Fibroblast of peridontal ligament (primary cell): ENCODE data around the gene CLTCL1.
"Not testable (repeated sequence)": the region's sequence is repeated elsewhere in the genome, so short reads cannot be mapped to it uniquely, and the experiment has no call there.

Source experiments
- DNase-seq: peaks from one replicate; pipeline ENCODE4 v3.0.0-alpha.2; 2010; ENCODE audit errors: extremely low read depth

CLTCL1 gene

DNA sequence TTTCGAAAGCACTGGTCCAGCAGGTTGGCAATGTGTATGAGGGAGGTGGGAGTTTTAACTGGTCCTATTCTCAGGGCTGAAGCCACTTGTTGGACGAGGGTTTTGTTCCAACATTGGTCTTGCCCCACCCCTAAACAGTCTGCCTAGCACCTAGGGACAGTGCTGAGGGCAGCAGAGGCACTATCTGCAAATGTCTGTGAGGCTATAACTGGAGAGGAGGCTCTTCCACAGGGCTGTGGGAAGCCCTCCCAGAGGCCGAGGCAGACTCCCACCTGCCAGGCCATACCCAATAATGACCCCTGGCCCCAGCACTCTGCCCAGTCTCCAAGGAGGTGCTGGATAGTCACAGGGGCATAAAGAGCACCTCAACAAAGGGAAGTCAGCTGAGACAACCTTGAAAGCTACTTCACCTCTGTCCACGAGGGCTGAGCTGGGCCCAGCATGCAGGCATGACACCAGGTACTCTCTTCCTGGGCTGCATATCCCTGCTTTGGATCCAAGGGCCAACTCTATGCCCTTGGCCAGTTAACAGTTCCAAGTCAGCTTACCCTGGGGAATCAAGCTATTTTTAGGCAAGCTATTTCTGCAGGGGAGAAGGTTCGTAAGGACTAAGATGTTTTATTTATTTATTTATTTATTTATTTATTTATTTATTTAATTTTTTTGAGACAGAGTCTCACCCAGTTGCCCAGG lies 72.8 kb downstream of the CLTCL1 start:
- DNase-seq: no peak

DNA sequence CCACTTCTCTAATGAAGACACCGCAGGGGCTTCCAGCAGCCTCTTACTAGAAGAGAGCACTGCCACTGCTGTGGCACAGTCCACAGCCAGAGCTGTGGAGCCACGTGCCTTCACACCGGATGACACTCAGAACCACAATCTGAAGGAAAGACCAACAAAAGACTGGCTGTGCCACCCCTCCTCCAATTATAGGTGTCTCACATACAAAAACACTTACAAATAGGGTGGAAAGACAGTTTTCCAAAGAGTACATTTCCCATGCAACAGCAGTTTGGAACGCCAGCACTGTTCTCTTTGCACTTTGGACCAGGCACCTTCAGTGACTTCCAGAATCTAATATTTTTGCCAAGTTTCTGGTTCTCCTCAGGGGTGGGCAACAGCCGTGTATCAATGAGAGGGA lies 74.9 kb downstream of the CLTCL1 start:
- DNase-seq: no peak

DNA sequence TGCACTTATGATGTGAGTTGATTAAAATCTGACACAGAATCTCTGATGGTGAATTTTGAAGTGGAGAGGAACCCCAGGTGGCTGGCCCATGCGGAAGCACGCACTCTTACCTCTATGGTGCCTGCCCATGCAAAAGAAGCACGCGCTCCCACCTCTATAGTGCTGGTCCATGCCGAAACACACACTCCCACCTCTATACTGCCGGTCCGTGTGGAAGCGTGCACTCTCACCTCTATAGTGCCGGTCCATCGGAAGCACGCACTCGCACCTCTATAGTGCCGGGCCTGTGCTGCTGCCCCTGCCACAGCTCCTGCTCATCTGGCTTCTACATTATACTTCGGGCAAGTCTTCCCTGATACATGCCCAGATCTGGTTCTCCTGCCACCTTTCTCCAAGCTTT lies 76.2 kb downstream of the CLTCL1 start:
- no peak for DNase-seq

DNA sequence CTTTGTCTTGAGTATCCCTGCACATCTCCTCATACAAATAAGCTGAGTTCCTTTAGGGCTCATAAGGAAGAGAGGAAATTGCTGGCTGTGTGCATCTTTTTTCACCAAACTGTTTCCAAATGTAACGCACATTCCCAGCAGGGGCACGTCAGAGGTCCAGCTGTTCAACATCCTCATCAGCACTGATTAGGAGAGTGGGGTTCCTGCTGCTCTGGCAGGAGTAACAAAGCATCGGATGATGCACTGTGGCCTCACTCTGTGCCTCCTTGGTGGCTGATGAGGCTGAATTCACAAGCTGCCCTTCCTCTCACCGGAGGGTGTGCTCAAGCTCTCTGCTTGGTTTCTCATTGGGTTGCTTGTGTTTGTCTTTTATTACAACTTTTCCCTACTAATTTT lies 77.4 kb downstream of the CLTCL1 start:
- no peak for DNase-seq

DNA sequence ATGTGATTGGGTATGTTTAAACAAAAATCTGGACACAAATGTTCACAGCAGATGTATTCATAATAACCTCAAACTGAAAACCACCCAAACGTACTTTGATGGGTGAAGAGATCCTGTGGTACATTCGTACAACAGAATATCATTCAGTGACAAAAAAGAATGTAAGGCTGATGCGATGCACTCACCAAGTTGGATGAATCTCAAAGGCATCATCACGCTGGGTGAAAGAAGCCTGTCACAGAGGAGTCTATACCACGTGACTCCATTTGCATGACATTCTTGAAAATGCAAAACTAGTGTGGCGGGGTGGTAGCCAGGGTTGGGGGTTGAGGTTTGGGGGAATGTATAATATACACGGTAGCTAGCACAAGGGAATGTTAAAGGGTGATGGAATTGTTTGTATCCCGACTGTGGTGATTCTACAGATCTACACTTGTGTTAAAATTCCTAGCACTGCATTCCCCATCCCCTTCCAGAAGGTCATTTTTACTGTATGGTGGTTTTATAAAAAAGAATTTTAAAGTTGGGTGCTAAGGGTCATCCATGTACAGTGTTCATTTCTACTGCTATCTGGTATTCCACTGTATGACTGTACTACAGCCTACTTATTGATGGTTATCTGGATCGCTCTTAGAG lies 78.0 kb downstream of the CLTCL1 start:
- no peak for DNase-seq

DNA sequence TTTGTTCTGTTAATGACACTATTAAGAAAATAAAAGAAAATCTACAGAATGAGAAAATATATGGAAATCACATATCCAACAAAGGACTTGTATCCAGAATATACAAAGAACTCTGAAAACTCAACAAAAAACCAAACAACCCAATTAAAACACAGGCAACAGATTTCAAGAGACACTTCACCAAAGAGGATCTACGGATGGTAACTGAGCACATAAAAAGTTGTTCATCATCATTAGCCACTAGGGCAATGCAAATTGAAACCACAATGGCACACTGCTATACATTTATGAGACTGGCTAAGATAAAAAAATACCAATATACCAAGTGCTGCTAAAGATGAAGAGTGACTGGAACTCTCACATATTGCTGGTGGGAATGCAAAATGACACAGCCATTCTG lies 78.5 kb downstream of the CLTCL1 start:
- DNase-seq: no peak

DNA sequence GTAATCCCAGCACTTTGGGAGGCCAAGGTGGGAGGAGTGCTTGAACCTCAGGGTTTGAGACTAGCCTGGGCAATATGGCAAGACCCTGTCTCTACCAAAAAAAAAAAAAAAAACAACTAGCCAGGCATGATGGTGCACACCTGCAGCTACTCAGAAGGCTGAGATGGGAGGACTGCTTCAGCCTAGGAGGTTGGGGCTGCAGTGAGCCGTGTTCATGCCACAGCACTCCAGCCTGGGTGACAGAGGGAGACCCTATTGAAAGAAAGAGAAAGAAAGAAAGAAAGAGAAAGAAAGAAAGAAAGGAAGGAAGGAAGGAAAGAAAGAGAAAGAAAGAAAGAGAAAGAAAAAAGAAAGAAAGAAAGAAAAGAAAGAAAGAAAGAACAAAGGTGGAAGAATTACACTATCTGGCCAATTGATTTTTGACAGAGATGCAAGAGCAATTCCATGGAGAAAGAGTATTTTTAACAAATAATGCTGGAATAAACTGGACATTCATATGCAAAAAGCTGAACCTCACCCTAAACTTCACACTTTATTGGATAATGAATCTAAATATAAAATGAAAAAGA lies 79.1 kb downstream of the CLTCL1 start:
- no peak for DNase-seq

DNA sequence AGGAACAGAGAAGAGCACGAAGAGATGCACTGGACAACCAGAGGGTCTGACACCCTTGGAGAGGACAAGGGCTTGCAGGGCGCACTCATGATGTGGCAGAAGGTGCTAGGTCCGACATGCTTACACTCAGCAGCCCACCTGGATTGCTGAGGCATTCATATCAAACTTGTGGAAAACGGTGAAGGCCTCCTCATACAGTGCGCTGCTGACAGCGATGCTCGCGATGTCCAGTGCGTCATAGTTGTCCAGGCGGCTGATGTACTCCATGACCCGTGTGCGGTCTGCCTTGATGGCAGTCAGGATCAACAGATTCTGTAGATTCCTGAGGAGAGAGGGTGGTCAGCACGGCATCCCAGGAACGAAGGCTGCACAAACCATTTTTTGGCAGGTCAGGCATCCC lies 81.3 kb downstream of the CLTCL1 start:
- DNase-seq: no peak

DNA sequence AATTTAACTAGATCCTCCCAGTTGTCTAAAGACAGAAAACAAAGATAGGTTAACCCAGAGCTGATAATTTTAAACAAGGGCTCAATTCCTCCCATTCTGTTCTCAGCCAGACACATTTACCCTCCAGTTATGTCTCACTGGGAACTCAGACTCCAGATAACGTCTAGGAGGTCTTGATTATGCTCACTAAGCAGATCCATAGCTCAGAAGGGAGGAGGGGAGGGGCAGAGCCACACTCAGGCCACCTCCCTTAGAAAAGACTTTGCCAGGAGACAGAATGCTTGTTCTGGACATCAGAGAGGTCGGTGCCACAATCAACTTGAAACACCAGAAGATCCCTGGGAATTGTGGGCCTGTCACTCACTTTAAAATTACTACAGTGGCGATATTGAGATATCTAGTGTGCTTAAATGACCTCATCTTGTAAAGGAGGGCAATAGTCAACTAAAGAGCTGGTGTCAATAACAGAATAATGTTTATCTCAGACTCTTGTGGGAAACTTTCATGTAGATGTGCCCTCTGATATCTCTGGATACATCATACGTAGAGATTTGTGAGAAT lies 83.2 kb downstream of the CLTCL1 start:
- DNase-seq: no peak

DNA sequence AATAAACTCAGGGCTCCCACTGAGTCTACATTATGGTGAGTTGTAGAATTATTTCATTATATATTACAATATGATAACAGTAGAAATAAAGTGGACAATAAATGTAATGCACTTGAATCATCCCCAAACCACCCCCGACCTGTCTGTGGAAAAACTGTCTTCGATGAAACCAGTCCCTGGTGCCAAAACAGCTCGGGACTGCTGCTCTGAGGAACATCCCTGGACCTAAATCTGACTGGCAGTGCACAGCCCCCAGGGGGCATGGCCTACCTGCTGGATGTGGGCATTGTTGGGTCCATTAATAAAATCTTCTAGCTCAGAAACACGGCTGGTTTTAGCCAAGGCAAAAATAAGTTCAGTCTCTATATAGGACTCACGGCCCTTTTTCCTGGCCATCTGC lies 83.6 kb downstream of the CLTCL1 start:
- no peak for DNase-seq

DNA sequence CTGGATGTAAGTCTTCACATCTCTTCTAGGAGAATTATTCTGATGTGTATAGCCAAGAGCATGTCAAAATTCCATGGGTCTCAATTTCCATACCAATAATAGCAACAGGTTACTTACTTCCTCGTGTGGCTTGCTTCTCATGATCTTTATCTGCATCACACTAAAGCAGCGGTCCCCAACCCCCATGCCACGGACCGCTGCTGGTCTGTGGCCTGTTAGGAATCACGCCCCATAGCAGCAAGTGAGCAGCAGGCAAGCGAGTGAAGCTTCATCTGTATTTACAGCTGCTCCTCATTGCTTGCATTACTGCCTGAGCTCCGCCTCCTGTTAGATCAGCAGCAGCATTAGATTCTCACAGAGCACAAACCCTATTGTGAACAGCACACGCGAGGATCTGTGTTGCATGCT lies 84.1 kb downstream of the CLTCL1 start:
- no peak for DNase-seq

DNA sequence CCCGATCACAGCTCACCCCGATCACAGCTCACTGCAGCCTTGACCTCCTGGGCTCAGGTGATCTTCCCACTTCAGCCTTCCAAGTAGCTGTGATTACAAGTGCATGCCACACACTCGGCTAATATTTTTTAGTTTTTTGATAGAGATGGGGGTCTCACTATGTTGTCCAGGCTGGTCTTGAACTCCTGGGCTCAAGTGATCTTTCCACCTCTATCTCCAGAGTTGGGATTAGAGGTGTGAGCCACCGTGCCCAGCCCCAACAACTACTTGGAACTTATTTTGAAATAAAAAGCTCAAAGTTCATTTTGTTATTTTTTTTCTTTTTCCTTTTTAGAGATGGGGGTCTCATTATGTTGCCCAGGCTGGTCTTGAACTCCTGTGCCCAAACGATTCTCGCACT lies 85.2 kb downstream of the CLTCL1 start:
- no peak for DNase-seq

DNA sequence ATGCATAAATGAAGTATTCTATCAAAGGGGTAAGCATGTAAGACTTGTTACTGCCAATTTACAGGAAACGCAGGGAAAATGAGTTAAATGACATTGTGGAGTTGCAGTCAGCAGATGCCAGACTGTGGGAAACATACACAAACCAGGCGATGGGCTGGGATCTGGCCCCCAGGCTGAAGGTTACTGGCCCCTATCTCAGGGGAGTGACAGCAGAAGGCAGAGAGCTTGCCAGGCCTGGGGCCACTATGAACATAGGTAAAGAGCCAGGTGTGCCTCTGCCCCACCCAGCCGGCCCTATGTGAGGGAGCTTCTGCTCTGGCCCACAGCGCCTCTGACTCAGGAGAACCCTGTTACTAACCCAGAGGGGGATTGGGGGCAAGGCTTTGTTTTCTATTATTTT lies 86.9 kb downstream of the CLTCL1 start:
- DNase-seq: no peak

DNA sequence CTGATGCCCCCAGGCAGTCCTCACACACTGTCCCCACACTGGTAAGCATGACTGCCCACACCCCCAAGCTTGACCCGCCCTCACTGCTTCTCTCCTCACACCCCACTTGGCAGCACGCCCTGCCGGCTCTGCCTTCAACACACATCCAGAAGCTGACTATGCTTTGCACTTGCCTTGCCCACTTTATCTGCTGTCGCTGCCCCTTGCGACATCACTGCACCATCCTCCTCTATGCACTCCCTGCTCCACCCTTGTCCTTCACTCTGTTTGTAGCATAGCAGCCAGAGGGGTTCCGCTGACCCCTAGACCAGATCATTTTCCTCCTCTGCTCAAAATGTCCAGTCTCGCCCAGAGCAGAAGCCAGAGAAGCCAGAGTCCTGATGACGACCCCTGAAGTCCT lies 87.7 kb downstream of the CLTCL1 start:
- no peak for DNase-seq

DNA sequence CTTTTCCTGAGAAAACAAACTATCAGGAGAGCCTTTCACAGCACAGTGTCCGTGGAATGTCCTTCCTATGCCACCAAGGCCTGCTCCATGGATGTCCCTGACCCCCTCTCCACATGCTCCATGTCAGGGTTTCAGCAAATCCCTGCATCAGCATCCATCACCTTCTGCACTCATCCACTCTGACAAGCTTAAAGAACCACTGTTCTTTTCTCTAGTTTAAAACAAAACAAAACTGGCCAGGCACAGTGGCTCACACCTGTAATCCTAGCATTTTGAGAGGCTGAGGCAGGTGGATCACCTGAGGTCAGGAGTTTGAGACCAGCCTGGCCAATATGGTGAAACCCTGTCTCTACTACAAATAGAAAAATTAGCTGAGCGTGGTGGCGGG lies 88.7 kb downstream of the CLTCL1 start:
- not testable (repeated sequence) for DNase-seq

DNA sequence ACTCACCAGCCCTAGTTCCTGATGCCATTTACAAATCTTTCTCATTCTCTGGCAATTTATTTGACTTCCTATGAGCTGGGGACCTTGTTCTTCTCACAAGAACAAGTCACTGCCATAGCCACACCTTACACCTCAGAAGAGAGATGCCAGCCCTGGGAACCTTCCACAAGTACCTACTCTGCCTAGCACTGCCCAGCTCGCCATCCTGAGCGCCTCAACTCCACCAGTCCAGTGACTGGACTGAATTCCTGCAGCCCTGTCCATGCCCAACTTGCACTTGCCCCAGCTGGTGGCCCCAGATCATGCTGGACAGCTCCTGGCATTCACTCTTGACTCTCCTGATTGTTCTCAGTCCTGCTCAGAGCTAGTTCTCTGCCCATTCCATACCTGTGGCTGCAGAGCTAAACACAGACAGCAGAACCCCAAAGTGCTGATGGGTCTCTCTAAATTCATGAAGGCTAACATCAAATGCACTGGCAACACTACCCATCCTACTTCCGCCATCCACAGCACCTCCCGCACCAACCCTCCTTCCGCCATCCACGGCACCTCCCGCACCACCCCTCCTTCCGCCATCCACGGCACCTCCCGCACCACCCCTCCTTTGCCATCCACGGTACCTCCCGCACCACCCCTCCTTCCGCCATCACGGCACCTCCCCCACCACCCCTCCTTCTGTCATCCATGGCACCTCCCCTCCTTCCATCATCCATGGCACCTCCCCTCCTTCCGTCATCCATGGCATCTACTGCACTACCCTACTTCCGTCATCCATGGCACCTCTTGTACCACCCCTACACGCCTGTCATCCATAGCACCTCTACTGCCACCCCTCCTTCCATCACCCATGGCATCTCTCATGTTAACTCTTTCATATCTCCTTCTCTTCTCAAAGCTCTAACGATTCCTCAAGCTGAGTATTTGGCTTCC lies 89.4 kb downstream of the CLTCL1 start:
- DNase-seq: no peak

DNA sequence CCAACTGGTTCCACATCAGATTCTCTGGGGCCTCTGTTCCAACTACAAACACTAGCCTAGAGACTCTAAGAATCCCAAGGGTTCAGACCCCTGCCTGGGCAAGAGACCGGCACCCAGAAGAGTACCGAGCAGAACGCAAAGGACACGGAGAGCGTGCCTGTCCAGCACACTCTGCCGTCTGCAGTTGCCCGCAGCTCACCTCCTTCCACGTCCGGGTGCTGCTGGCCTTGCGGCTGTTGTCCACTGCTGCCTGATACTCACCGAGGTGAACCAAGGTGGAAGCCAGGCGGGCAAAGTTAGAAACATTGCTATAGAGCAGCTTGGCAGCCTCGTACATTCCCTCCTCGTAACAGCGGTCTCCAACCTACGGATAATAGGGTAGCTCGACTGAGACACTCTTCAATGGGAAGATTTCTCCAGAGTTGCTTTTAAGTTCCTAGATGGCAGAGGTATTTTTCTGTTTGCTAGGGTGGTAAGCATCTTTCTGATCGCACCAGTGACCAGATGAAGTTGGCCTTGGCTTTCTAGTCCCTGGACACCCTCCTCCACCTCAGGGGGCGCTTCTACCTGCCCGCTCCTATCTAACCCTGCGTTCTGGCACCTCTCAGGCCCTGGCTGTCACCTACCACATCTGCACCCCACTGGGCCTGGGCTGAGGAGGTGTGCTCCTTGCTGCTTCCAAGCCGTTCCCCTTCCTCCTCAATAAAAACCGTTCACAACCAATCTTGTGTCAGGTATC lies 90.2 kb downstream of the CLTCL1 start:
- DNase-seq: no peak

DNA sequence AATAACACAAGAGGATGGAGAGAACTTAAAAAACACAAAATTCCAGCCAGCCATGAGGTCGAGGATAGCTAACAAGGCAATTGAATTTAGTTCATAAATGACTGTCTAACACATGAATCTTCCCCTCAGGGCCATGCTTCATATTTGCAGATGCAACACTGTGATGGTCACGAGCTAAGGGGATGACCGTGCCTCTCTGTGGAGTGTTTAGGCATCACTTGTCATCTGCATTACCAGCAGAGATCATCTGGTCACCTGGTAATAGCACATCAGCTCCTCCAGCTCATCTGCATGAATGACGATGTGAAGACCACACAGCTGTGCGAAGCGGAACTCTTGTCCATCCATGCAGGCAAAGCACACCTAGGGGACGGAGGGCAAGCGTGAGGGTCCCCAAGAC lies 92.0 kb downstream of the CLTCL1 start:
- no peak for DNase-seq

DNA sequence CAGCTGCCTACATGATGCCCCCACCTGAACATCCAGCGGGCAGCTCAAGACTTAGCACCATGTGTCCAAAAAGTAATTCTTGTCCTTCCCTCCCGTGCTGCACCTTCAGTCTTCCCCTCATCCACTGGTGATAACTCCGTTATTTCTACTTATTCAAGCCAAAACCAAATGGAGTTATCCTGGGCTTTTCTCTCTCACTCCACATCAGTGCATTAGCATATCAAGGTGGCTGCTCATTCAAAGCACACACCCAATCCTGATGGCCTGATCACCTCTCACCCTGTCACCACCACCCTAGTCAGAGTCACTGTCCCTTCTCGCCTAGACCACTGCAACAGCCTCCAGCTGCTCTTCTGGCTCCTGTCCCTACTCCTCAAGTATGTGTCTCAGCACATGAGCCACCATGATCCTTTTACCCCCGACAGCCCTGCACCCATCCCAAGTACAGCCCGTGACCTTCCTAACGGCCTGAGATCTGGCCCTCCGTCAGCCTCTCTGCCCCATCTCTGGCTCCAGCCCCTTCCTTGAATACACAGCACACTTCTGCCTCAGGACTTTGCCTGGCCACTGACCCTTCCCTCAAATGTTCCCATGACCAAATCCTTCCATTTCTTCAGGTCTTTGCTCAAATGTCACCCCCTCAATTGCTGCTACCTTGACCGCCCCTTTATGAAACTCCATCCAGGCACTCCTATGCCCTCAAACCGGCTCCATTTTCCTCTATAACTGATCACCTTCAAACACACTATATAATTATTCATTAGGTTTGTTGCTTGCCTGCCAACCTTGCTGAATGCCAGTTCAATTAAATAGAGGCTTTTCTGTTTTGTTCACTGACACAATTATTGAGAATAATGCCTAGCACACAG lies 93.3 kb downstream of the CLTCL1 start:
- DNase-seq: no peak

DNA sequence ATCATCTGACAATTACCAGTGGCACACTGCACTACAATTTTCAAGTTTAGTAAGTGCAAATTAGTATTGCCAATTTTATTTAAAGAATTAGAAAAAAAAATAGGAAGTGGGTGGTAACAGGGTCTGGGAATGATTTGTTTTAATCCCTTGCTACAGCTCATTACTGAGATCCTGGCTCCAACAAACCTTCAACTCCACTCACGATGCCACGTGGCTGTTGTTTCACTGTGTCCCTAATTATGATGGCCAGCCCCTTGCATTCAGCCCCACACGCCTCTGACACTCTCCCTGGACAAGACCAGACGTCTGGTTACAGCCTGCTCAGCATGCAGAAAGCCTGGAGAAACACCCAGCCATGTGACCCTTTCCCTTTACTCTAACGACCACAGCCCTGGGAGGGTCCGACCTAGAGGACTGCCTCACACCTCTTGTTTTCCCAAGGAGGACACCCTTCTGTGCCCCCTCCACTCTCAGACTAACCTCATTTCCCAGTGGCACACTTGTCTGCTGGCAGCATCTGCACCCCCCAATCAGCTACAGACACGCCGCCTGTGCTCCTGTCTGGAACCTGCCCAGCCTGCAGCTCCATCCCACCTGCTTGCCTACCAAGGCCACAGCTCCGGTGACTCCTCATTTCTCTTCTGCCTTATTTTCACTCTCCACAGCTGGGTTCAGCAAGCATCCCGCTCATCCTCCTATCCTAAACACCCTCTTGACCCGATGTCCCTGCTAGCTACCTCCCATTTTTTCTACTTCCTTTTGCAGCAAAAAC lies 94.5 kb downstream of the CLTCL1 start:
- DNase-seq: no peak
